ENCODE data around the gene ALKBH8.
"Not testable (repeated sequence)": the region's sequence is repeated elsewhere in the genome, so short reads cannot be mapped to it uniquely, and the experiment has no call there.

ALKBH8 gene

GRCh38 chr11:107501713-107502112 is 63.8 kb downstream of the ALKBH8 start:
- DNase-seq: no peak

- DNase-seq: not testable (repeated sequence)
Observed at GRCh38 chr11:107497371-107497770, 68.2 kb downstream of the ALKBH8 start.

- no peak for DNase-seq
Observed at GRCh38 chr11:107496011-107496410, 69.5 kb downstream of the ALKBH8 start.

- DNase-seq: no peak
Observed at GRCh38 chr11:107494055-107494454, 71.5 kb downstream of the ALKBH8 start.

GRCh38 chr11:107493117-107493516 is 72.4 kb downstream of the ALKBH8 start:
- no peak for DNase-seq

- DNase-seq: no peak
Observed at GRCh38 chr11:107490836-107491235, 74.7 kb downstream of the ALKBH8 start.

GRCh38 chr11:107482234-107482633 is 83.3 kb downstream of the ALKBH8 start:
- DNase-seq: no peak

GRCh38 chr11:107478922-107479321 is 86.6 kb downstream of the ALKBH8 start:
- DNase-seq: no peak

GRCh38 chr11:107477820-107478219 is 87.7 kb downstream of the ALKBH8 start:
- no peak for DNase-seq

GRCh38 chr11:107473792-107474191 is 91.7 kb downstream of the ALKBH8 start:
- no peak for DNase-seq

GRCh38 chr11:107472966-107473365 is 92.6 kb downstream of the ALKBH8 start:
- DNase-seq: no peak

GRCh38 chr11:107468596-107468995 is 96.9 kb downstream of the ALKBH8 start:
- peak; percentile 16 to 77 for DNase-seq

GRCh38 chr11:107467696-107468095 is 97.8 kb downstream of the ALKBH8 start:
- no peak for DNase-seq

- not testable (repeated sequence) for DNase-seq
Observed at GRCh38 chr11:107466275-107466866, 99.2 kb downstream of the ALKBH8 start.

- DNase-seq: peak; percentile 91 to 96
Observed at GRCh38 chr11:107457558-107458271, 107.8 kb downstream of the ALKBH8 start, which contains the start of gene CWF19L2. CWF19L2 (minus strand) TSS chr11:107457825; CDS start chr11:107457816, 9 bp downstream.

- no peak for DNase-seq
Observed at GRCh38 chr11:107457205-107457557, 108.4 kb downstream of the ALKBH8 start.

GRCh38 chr11:107453594-107454286 is 111.8 kb downstream of the ALKBH8 start:
- DNase-seq: no peak

Data from NCI-H524 (cell line).